ENCODE data around the gene GNAL. TPM values are rescaled to one million over a fixed set of nuclear protein-coding genes. Genes with fewer than 3 reads are reported as not detected.

The GNAL gene
- total RNA-seq, 1 experiment from 2014 or later, result 24.5 TPM

Other genes with a start within 250 kb of the GNAL start
- not detected in 2 replicates for gene SLC35G4, start 79.7 kb upstream of the GNAL start, total RNA-seq (2014; rRNA removed; shearing (Covaris generic))
- 22.6 and 30.4 TPM in 2 replicates for gene CHMP1B, start 162.1 kb downstream of the GNAL start, total RNA-seq (2014; rRNA removed; shearing (Covaris generic))
- gene MPPE1, start 219.1 kb downstream of the GNAL start, total RNA-seq (2014; rRNA removed; shearing (Covaris generic)), result 11.4 and 15.4 TPM in 2 replicates

Data from H7 (cell line).